Heart left ventricle (tissue), 13 donors: Measurements from ENCODE around the gene YJEFN3.

Experiments
- POLR2A ChIP-seq, 2 donors: fragments of 450-650 bp; IDR thresholded peaks; one replicate each; pipeline ENCODE4 v1.6.1; 2017; ENCODE audit warnings: antibody characterized with exemption in 2 of 2, mild to moderate bottlenecking in 2 of 2, moderate library complexity in 2 of 2
- TF ChIP-seq, protein P1 (sequence below), 12 donors: fragments of 200-600 bp; sonication (generic) in 4 of 12; IDR thresholded peaks; one replicate each; pipeline versions ENCODE4 v1.5.0 to v1.8.0; 2018 to 2022; ENCODE audit warnings: antibody characterized with exemption in 12 of 12, mild to moderate bottlenecking in 5 of 12
- donor health status: ischemic (EF 13 %, LVEDD 7.1; RV severe dilation, severe dysfunction).
- donor health status: DM: no; HTN: yes; CAD: no.
- donor health status: DM: no; HTN: no; CAD: no.
- donor health status: ischemic (EF 25% LVEDD 6.9; RV normal size, moderate dysfunction).
- donor health status: ischemic (EF 25% LVEDD 5.7; RV mildly dilated, moderate dysfunction).
- donor health status: ischemic (EF 35%, LVEDD 5.7; RV mildly dilated, moderate dysfunction).
- donor health status: nonischemic (EF 11% LVEDD 7.7; RV severe dilation, severe dysfunction).
- donor health status: DM: yes; HTN: yes; CAD: no.
- donor health status: PGD.
- donor health status: ischemic (EF 29% LVEDD 5.4; RV normal size, mild dysfunction).
- donor health status: nonischemic (EF 23%, LVEDD 6.1; RV moderate dilation, normal function).

DNA sequence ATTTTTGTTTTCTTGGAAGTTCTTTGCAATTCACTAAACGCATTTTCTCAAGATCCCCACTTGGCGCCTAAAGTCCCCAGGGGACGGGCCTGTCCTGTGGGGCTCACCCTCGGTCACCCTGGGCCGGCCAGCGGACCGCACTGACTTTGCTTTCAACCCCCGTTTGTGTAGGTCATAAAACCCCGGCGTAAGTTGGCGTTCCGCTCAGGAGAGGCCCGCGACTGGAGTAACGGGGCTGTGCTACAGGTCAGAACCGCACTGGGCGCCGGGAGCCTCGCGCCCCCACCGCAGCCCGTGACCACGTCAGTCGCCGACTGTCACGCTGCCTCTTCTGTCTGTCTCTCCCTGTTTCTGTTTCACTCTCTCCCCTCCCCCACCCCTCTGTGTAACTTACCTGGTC, 26.9 kb upstream of the YJEFN3 start:
- TF ChIP-seq, protein P1, sequence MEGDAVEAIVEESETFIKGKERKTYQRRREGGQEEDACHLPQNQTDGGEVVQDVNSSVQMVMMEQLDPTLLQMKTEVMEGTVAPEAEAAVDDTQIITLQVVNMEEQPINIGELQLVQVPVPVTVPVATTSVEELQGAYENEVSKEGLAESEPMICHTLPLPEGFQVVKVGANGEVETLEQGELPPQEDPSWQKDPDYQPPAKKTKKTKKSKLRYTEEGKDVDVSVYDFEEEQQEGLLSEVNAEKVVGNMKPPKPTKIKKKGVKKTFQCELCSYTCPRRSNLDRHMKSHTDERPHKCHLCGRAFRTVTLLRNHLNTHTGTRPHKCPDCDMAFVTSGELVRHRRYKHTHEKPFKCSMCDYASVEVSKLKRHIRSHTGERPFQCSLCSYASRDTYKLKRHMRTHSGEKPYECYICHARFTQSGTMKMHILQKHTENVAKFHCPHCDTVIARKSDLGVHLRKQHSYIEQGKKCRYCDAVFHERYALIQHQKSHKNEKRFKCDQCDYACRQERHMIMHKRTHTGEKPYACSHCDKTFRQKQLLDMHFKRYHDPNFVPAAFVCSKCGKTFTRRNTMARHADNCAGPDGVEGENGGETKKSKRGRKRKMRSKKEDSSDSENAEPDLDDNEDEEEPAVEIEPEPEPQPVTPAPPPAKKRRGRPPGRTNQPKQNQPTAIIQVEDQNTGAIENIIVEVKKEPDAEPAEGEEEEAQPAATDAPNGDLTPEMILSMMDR (IDR thresholded peaks at IDR 0.05): no peak
- TF ChIP-seq POLR2A (IDR thresholded peaks at IDR 0.05): no peak
